Activated CD4-positive, alpha-beta T cell treated with anti-CD3 and anti-CD28 coated beads for 1 hour (primary cell): ENCODE data around the gene POMGNT2.

Experiments
- DNase-seq: peaks from one replicate; pipeline ENCODE4 v3.0.0-alpha.2; 2020

POMGNT2 gene

GRCh38 chr3:43043071-43043766 lies 62.7 kb downstream of the POMGNT2 start:
- DNase-seq: no peak

- no peak for DNase-seq
These were observed 64.4 kb downstream of the POMGNT2 start for GRCh38 chr3:43041517-43041916.

- DNase-seq: no peak
These were observed 67.9 kb downstream of the POMGNT2 start for GRCh38 chr3:43038010-43038409.

- DNase-seq: no peak
These were observed 69.1 kb downstream of the POMGNT2 start for GRCh38 chr3:43036621-43037423.

DNA sequence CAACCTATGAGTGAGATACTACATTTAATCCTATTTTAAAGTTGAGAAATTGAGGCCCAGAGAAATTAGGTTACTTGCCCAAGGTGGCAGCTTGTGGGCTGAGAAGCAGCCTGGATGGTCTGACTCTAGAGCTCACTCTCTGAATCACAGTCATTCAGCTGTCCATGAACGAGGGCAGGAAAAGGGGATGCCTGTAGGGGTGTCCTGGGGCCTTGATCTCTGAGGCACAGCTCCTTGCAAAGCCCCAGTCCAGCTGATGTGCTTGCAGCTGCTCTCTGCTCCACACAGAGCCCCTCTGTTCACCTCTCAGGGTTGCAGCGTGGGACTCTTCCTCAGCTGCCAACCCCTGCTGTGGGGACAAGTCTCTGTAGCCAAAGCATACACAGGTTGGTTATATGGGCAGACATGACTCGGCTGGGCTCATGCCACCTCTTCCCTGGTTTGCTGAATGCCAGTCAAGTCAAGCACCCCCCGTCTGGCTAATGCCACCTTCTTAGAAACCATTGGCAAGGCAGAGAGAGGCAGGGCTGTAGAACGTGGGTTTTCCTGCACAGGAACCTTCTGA lies 70.0 kb downstream of the POMGNT2 start:
- no peak for DNase-seq

DNA sequence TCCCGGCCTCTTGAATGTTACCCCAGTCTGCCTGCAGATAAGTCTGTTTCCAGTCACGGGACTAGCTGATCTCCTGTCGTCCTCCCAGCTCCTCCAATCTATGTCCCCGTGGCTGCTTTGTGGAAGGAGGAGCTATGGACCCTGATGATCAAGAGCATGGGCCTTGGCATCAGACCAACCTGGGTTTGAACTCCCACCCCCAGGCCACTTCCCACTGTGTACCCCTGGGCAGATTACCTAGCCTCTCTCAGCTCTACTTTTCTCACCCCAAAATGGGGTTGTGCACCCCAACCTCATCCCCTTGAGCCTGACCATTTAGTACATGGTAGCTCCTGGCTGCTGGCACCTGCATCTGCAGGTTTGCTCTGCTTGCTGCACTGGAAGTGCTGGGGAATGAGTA lies 71.0 kb downstream of the POMGNT2 start:
- no peak for DNase-seq

- DNase-seq: no peak
These were observed 71.7 kb downstream of the POMGNT2 start for GRCh38 chr3:43034200-43034599.

DNA sequence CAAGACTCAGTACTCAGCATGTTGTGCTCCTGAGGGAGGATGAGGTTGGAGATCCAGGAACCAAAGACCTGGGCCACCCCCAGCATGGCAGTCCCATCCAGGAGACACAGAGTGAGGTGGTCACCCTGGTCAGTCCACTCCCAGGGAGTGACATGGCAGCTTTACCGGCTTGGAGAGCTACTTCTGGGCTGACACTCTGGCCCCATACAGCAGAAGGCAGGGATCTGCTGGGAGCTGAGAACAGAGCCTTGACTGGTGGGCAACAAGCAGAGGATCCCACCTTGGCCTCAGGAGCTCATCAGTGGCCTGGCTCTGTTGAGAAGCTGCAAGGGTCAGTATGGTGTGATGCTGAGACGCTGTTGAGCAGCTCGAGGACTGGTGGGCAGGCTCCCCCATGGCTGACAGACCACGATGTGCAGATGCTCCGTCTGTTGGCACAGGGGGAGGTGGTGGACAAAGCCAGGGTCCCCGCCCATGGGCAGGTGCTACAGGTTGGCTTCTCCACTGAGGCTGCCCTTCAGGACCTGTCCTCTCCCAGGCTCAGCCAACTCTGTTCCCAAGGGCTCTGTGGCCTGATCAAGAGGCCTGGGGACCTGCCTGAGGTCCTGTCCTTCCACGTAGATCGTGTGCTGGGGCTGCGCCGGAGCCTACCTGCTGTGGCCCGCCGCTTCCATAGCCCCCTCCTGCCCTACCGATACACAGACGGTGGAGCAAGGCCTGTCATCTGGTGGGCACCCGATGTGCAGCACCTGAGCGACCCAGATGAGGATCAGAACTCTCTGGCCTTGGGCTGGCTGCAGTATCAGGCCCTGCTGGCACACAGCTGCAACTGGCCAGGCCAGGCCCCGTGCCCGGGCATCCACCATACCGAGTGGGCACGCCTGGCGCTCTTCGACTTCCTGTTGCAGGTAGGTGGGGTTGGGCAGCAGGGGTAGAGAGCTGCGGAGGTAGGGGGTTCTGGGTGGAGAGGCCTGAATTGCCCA lies 72.9 kb downstream of the POMGNT2 start:
- DNase-seq: no peak

DNA sequence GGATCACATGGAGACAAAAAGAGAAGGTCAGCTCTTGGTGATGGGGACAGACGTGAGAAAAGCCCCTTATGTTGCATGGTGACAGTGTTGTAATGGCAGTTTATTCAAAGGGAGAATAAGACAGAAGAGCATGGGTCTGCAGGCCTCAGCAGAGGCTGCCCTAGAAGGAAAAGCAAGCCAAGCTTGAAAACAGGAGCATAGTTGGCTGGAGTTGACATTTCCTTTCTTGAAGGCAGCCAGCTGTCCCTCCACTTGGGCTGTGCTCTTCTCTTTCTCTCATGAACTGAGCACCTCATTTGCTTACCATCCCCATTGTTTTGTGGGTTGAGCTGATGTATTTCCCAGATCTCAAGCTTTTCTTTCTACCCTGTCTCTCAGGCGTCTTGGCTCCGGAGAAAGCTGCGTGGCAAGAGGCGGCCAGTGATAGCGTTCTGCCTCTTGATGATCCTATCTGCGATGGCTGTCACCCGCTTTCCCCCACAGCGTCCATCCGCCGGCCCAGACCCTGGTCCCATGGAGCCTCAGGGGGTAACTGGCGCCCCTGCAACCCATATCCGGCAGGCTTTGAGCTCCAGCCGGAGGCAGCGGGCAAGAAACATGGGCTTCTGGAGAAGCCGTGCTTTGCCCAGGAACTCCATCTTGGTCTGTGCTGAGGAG lies 73.9 kb downstream of the POMGNT2 start:
- DNase-seq: no peak

- no peak for DNase-seq
These were observed 74.4 kb downstream of the POMGNT2 start for GRCh38 chr3:43031485-43031884.

- no peak for DNase-seq
These were observed 75.5 kb downstream of the POMGNT2 start for GRCh38 chr3:43030162-43030935.
